GM23338 (cell line): ENCODE measurements around the gene HSP90AB1. TPM values are rescaled to one million over a fixed set of nuclear protein-coding genes. Genes with fewer than 3 reads are reported as not detected.
A peak's percentile ranks its signal among the peaks of the same experiment; 100 is the strongest.

Source experiments
- ATAC-seq: fragments of 200-7000 bp; cut with Tn5 transposase; 3 replicates; pipeline ENCODE4 v1.9.1; 2020
- DNase-seq: peaks from one replicate; pipeline ENCODE4 v3.0.0-alpha.2; 2015; ENCODE audit warnings: low spot score
- H2AFZ ChIP-seq: fragments of 200-600 bp; sonication (generic); 2 replicates; pipeline ENCODE4 v1.8.0; 2016; ENCODE audit warnings: antibody characterized with exemption, mild to moderate bottlenecking, moderate library complexity
- H3F3A ChIP-seq: fragments of 200-600 bp; sonication (generic); replicated peaks from 2 replicates; pipeline ENCODE4 v1.8.0; 2017; ENCODE audit warnings: antibody characterized with exemption, mixed run types, low read depth
- H3K27ac ChIP-seq: fragments of 200-600 bp; sonication (generic); 2 replicates; pipeline ENCODE4 v1.6.1; 2016; ENCODE audit warnings: low read depth
- H3K27me3 ChIP-seq: fragments of 200-600 bp; sonication (generic); 2 replicates; pipeline ENCODE4 v1.8.0; 2016; ENCODE audit warnings: mild to moderate bottlenecking, mixed run types, moderate library complexity; ENCODE audit not compliant: insufficient read depth
- H3K36me3 ChIP-seq: fragments of 200-600 bp; sonication (generic); 2 replicates; pipeline ENCODE4 v1.8.0; 2016; ENCODE audit warnings: mild to moderate bottlenecking; ENCODE audit not compliant: insufficient read depth
- H3K4me1 ChIP-seq: fragments of 200-600 bp; sonication (generic); 2 replicates; pipeline ENCODE4 v1.8.0; 2016; ENCODE audit warnings: mild to moderate bottlenecking, moderate library complexity; ENCODE audit not compliant: insufficient read depth
- H3K4me2 ChIP-seq: fragments of 200-600 bp; sonication (generic); 2 replicates; pipeline ENCODE4 v1.7.1; 2017; ENCODE audit warnings: mixed run types
- H3K4me3 ChIP-seq: fragments of 200-600 bp; sonication (generic); 2 replicates; pipeline ENCODE4 v1.6.1; 2016; ENCODE audit warnings: mixed run types
- H3K79me2 ChIP-seq: fragments of 200-600 bp; sonication (generic); replicated peaks from 2 replicates; pipeline ENCODE4 v1.8.0; 2017; ENCODE audit warnings: mild to moderate bottlenecking; ENCODE audit not compliant: insufficient read depth
- H3K9me2 ChIP-seq: fragments of 200-600 bp; sonication (generic); 2 replicates; pipeline ENCODE4 v1.8.0; 2017; ENCODE audit not compliant: insufficient read depth
- H4K20me1 ChIP-seq: fragments of 200-600 bp; sonication (generic); replicated peaks from 2 replicates; pipeline ENCODE4 v1.8.0; 2017; ENCODE audit warnings: mild to moderate bottlenecking; ENCODE audit not compliant: insufficient read depth
- H3K27ac Mint-ChIP-seq: 2 replicates; pipeline ENCODE4 v1.8.0; 2020; ENCODE audit warnings: inconsistent platforms, mild to moderate bottlenecking, moderate library complexity, mixed read lengths
- H3K27me3 Mint-ChIP-seq: 3 replicates; pipeline ENCODE4 v1.8.0; 2022; ENCODE audit warnings: low read depth, mild to moderate bottlenecking, moderate library complexity, mixed read lengths, inconsistent platforms; ENCODE audit not compliant: insufficient read depth, poor library complexity
- H3K36me3 Mint-ChIP-seq: 3 replicates; pipeline ENCODE4 v1.8.0; 2021; ENCODE audit warnings: low read depth, mild to moderate bottlenecking, inconsistent platforms, moderate library complexity, mixed read lengths
- H3K4me1 Mint-ChIP-seq: 3 replicates; pipeline ENCODE4 v1.8.0; 2020; ENCODE audit warnings: mild to moderate bottlenecking, inconsistent platforms, mixed read lengths
- H3K4me3 Mint-ChIP-seq: 3 replicates; pipeline ENCODE4 v1.8.0; 2021; ENCODE audit warnings: moderate library complexity, mild to moderate bottlenecking, inconsistent platforms, mixed read lengths
- H3K9me3 Mint-ChIP-seq: 3 replicates; pipeline ENCODE4 v1.8.0; 2020; ENCODE audit warnings: moderate library complexity, mild to moderate bottlenecking, inconsistent platforms, mixed read lengths
- CREB1 ChIP-seq: fragments of 250-450 bp; sonication (Bioruptor Pico); IDR thresholded peaks from 2 replicates; pipeline ENCODE4 v1.5.0; 2020; ENCODE audit warnings: low read depth, mild to moderate bottlenecking, moderate library complexity
- CTCF ChIP-seq, 2 experiments: fragments of 200-600 bp in 1 of 2; sonication (generic) in 1 of 2; conservative IDR thresholded peaks; 2 replicates each; pipeline versions ENCODE4 v1.5.1 to v1.6.1; 2016 to 2017; ENCODE audit warnings: antibody characterized with exemption in 2 of 2, low read depth in 2 of 2, mild to moderate bottlenecking in 2 of 2, moderate library complexity in 1 of 2
- EZH2 ChIP-seq: fragments of 200-600 bp; sonication (generic); IDR thresholded peaks from one replicate; pipeline ENCODE4 v1.8.0; 2017; ENCODE audit warnings: antibody characterized with exemption, mild to moderate bottlenecking, low read depth; ENCODE audit not compliant: unreplicated experiment
- EZH2phosphoT487 ChIP-seq: fragments of 200-600 bp; sonication (generic); IDR thresholded peaks from one replicate; pipeline ENCODE4 v1.8.1; 2018; ENCODE audit warnings: antibody characterized with exemption; ENCODE audit not compliant: unreplicated experiment
- JUNB ChIP-seq: IDR thresholded peaks from one replicate; pipeline ENCODE4 v1.6.1; 2016; ENCODE audit warnings: antibody characterized with exemption; ENCODE audit not compliant: unreplicated experiment
- POLR2AphosphoS5 ChIP-seq: IDR thresholded peaks from 2 replicates; pipeline ENCODE4 v1.6.1; 2016; ENCODE audit warnings: antibody characterized with exemption, low read depth
- STAT1 ChIP-seq: IDR thresholded peaks from one replicate; pipeline ENCODE4 v1.6.1; 2016; ENCODE audit warnings: antibody characterized with exemption; ENCODE audit not compliant: unreplicated experiment
- ZNF331 ChIP-seq: fragments of 250-450 bp; sonication (Bioruptor Pico); IDR thresholded peaks from 2 replicates; pipeline ENCODE4 v1.5.0; 2020; ENCODE audit warnings: low read depth, mild to moderate bottlenecking, moderate library complexity
- polyA plus RNA-seq: library from polyadenylated mRNA; unstranded; fragments of >200 nt; fragmentation: Nextera tagmentation; extraction: Ambion mirVana; gene quantifications from 2 replicates; pipeline ENCODE4 v1.2.1, GENCODE V29; 2016
- total RNA-seq: library from RNA; depleted of rRNA; stranded (reverse); fragments of >200 nt; shearing (Covaris generic); gene quantifications from 2 replicates; pipeline ENCODE4 v1.2.3, GENCODE V29; 2014
- TF ChIP-seq, protein P1 (sequence below): IDR thresholded peaks from 2 replicates; pipeline ENCODE4 v1.6.1; 2016; ENCODE audit warnings: antibody characterized with exemption
- TF ChIP-seq, protein P2 (sequence below): IDR thresholded peaks from one replicate; pipeline ENCODE4 v1.6.1; 2018; ENCODE audit warnings: antibody characterized with exemption; ENCODE audit not compliant: unreplicated experiment

Gene HSP90AB1
- total and polyA plus RNA-seq, 2 experiments from 2014 or later = 1,425 to 2,361 TPM

DNA sequence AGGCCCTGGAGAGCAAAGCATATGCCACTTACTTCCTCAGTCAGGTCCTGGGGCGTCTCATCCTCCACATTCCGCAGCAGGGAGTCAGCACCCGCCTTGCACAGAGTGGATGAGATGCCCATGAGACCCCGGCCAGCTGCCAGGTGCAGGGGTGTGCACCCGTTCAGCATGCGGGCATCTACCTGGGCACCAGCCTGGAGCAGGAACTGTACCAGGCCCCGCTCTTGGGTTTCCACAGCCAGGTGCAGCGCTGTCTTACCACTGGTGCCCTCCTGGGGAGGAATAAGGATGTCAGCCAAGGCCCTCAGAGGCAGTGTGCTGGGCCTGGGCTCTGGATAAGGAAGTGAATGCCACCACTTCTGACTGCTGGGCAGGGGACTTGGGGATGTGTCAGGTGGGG is 13.1 kb downstream of the HSP90AB1 start (continued):
- TF ChIP-seq EZH2phosphoT487 (no peak), ZNF331 (no peak), STAT1 (no peak), JUNB (no peak), EZH2 (no peak), CTCF (conservative IDR thresholded peaks at IDR 0.05; ENCODE audit: low read depth in 2 of 2) (no peak), CREB1 (CRISPR knock-in tag) (no peak)
- TF ChIP-seq, protein P1, sequence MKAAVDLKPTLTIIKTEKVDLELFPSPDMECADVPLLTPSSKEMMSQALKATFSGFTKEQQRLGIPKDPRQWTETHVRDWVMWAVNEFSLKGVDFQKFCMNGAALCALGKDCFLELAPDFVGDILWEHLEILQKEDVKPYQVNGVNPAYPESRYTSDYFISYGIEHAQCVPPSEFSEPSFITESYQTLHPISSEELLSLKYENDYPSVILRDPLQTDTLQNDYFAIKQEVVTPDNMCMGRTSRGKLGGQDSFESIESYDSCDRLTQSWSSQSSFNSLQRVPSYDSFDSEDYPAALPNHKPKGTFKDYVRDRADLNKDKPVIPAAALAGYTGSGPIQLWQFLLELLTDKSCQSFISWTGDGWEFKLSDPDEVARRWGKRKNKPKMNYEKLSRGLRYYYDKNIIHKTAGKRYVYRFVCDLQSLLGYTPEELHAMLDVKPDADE = no peak

DNA sequence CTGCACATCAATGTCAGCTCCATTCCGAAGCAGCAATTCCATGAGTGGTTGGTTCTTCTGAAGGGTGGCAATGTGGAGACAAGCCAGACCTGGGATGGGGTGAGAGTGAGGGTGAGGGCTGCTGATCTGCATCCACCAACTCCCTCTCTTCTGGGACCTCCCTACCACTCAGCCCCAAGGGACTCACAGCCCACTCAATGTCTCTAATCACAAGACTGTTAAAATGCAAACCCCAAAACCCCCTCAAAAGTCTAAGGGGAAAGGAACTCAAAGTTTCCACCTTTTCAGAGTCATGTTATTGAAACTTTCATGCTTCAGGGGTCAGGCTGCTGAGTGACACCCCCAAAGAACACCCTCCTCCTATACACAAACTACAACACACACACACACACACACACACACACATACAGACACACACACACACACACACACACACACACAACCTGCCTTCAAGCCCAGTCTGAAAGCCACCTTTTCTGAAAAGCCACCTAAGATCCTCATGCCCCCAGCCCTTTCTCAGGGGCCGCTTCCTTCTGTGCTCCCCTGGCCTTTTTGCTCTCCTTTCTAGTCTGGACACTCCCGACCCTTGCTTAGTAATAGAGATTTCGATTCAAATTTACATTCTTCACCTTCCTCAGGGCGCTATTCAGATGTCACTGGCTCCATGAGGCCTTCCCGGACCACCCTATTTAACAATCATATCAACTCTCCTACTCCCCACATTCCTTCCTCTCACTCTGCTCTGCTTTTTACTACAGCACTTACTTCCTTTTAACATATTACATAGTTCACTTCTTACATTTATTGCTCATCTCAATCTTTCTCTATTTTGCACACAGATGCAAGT is 13.8 kb downstream of the HSP90AB1 start:
- Histone ChIP-seq H2AFZ (no peak overlapping the region), H3K4me1 (peaks cover 17% of the 10 kb centered on the region), H3K4me2 (no peak overlapping the region), H3K27me3 (peaks cover 5% of the 10 kb centered on the region; the same call in 1 of the 2 replicates), H3K9me2 (no peaks in the 10 kb centered on the region), H3K36me3 (no peaks in the 10 kb centered on the region), H3K4me3 (no peak overlapping the region), H4K20me1 (peaks cover 6% of the 10 kb centered on the region; the same call in 1 of the 2 replicates), H3K27ac (no peak overlapping the region), H3K79me2 (peaks cover 15% of the 10 kb centered on the region; the same call in 1 of the 2 replicates), H3F3A (peaks cover 13% of the 10 kb centered on the region)
- no peak for DNase-seq
- H3K4me1 Mint-ChIP-seq = peaks cover 47% of the 10 kb centered on the region
- H3K9me3 Mint-ChIP-seq = peaks cover 3% of the 10 kb centered on the region; the same call in 1 of the 3 replicates
- peaks cover 35% of the 10 kb centered on the region for H3K27me3 Mint-ChIP-seq
- peaks cover 27% of the 10 kb centered on the region for H3K36me3 Mint-ChIP-seq
- ATAC-seq = no peak
- H3K4me3 Mint-ChIP-seq = no peak overlapping the region
- 0 out of 2 replicates have a peak overlapping the region, but pooled peaks have one; percentile 17 for H3K27ac Mint-ChIP-seq
- TF ChIP-seq, protein P1 = no peak
- TF ChIP-seq JUNB = no peak
- TF ChIP-seq POLR2AphosphoS5 = no peak
- TF ChIP-seq EZH2phosphoT487 = no peak
- no peak for TF ChIP-seq ZNF331
- no peak for TF ChIP-seq STAT1
- TF ChIP-seq CTCF (conservative IDR thresholded peaks at IDR 0.05; ENCODE audit: low read depth in 2 of 2) = no peak
- TF ChIP-seq, protein P2, sequence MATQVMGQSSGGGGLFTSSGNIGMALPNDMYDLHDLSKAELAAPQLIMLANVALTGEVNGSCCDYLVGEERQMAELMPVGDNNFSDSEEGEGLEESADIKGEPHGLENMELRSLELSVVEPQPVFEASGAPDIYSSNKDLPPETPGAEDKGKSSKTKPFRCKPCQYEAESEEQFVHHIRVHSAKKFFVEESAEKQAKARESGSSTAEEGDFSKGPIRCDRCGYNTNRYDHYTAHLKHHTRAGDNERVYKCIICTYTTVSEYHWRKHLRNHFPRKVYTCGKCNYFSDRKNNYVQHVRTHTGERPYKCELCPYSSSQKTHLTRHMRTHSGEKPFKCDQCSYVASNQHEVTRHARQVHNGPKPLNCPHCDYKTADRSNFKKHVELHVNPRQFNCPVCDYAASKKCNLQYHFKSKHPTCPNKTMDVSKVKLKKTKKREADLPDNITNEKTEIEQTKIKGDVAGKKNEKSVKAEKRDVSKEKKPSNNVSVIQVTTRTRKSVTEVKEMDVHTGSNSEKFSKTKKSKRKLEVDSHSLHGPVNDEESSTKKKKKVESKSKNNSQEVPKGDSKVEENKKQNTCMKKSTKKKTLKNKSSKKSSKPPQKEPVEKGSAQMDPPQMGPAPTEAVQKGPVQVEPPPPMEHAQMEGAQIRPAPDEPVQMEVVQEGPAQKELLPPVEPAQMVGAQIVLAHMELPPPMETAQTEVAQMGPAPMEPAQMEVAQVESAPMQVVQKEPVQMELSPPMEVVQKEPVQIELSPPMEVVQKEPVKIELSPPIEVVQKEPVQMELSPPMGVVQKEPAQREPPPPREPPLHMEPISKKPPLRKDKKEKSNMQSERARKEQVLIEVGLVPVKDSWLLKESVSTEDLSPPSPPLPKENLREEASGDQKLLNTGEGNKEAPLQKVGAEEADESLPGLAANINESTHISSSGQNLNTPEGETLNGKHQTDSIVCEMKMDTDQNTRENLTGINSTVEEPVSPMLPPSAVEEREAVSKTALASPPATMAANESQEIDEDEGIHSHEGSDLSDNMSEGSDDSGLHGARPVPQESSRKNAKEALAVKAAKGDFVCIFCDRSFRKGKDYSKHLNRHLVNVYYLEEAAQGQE = no peak
